AG08396 (cell line): ENCODE data around the gene VPS13D.
A peak's percentile ranks its signal among the peaks of the same experiment; 100 is the strongest.

Experiments
- DNase-seq: peaks from one replicate; pipeline ENCODE4 v3.0.0; 2012; ENCODE audit warnings: low spot score, mixed read lengths

The VPS13D gene

DNA sequence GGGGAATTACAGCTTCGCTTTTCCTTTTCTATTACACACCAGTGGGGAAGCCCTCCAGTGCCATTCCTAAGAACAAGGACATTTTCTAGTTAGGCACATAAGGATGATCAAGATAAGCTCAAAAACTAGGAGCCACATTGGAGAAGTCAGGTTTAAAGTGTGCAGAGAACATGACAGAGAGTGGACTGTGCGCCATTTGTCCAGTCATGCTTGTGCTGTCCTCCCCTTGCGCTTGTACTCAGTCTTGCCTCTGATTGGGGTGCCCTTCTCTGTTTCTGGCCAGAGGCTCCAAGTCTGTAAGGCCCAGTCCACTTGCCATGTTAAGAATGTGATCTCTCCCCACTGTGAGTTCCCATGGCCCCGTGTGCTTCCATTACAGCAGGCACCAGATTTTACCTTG lies 198.5 kb downstream of the VPS13D start:
- no peak for DNase-seq

DNA sequence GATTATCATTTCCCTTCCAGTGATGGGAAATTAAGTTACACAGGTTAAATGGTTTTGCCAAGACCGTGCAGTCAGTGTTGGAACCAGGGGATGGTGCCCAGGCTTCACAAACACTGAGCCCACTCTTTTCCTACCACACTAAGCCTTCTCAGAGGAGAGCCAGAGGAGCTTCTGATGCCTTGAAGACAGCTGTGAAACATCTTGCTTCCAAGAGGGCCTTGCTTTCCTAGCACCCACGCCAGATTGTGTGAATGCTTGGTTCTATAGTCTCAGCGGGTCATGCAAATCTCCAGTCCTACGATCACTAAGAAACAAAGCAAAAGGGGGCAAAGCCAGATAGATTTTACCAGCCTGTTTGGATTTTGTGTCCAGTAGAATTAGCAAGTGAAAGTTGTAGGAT lies 200.7 kb downstream of the VPS13D start:
- no peak for DNase-seq

DNA sequence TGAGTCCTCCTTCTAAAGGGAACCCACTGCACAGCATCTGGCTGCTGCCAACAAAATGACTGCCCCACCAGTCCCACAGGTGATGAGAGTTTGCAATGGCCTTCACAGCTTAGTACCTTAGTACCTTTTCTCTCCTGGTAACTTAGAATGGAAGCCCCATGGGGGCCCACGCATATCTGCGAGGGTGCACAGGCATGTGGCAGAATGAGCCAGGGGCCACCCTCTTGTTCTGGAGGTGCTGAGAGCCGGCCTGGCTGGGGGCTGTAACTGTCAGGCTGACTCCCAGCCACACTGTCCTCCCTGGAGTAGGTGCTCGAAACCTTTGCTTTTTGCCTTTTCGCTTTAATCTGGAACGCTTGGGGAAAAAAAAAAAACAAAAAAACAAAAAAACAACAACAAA lies 203.1 kb downstream of the VPS13D start:
- no peak for DNase-seq

DNA sequence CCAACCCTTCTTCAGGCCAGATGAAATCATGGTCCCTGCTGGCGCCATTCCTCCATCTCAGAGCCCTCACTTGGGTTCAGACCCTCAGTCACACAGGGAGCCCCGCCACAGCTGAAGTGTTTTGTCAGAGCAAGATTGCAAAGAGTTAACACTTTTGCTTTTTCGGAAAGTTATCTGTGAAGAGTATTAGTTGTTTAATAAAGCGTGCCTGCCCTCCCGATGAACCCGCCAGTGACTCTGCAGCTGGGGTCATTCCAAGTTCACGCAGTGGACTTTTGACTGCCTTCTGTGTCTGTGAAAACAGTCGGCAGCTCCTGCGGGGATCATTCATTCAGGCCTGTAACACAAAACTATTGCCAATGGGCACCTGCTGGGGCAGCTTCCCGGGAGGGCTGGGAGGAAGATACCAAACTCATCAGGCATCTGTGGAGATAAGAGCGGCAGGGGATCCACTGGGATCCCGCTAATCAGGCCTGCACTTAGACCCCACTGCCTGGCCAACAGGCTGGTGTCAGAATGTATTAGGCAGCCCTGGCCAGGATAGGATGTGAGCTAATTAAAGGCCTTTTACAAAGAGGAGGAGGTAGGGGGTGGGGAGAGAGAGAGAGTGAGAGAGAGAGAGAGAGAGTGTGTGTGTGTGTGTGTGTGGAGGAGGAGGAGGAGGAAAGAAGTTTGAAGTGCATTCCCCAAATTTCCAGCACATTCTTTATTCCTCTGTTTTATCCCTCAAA lies 203.7 kb downstream of the VPS13D start:
- no peak for DNase-seq

DNA sequence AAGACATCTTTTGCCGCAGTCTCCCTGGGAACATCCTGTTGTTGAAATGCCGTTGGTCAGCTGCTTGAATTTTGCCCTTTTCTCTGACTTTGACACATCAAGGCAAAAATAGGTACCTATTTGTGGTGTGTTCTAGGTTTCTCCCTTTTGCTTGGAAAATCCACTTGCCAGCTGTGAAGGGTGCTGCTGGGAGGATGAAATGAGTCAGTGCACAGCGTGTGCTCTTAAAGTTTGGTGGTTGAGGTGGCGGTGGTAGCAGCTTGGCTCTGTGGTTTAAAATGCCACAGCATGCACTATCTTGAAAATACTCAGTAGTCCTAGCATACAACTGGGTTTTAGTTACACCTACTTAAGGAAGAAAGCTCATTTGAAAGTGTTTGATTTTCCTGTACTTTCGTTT lies 204.3 kb downstream of the VPS13D start:
- DNase-seq: no peak

DNA sequence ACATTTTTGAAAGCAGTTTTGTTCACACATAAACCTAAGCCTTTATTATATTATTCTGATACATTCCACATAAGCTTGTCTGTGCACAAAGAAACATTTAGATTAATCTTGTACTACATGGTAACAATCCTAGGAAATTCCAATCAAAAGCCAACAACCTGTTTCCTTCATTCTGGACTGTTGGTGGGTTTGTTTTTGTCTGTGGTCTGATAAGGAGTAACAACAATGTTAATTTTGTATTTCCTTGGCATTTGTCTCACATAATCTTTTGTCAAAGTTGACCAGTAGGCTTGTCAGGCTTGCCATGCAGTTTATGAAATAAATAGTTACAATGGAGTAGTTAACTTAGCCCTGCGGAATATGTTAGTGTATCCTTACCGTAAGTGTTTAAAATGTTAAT lies 204.9 kb downstream of the VPS13D start:
- DNase-seq: no peak

DNA sequence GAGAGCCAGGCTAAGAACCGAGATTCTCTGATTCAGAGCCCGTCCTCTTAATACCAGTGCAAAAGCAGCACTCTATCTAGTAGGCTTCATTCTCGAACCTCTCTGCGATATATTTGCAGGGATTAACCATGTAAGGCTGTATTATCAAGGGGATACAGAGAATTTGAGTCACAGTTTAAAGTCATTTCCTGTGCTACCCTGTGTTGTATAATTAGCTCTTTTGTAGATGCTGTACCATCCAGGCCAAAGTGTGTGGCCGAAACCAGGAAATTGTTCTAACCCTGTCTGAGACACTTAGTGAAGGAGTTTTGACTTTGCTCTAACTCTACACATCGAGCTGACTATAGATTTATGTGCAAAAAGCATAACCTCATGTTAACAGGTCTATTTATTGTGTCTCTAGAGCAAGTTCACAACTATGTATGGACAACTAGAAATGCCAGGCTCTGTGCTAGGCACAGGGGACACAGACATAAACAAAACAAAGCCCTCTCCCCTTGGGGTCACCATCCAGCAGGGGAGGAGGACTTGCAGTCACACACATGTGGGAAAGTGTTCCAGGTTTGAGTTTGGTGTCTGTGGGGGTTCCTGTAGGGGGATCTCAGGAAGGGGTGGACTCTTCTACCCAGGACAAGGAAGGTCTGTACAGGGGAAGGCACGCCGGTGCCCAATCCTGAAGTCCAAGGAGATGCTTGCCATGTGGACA lies 206.0 kb downstream of the VPS13D start:
- no peak for DNase-seq

DNA sequence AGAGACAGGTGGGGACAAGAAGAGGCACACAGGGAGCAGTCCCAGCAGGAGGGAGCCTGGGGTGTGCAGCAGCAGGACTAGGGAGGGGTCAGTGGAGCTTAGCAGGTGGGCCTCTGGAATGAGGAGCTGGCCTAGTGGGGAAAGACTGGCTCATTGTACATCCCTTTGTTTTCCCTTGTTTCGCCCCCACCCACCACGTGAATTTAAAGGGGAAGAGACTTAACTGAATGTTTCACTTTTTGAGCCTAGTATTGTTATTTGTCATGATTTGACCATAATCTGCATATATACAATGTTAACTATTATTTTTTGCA lies 206.5 kb downstream of the VPS13D start:
- no peak for DNase-seq

DNA sequence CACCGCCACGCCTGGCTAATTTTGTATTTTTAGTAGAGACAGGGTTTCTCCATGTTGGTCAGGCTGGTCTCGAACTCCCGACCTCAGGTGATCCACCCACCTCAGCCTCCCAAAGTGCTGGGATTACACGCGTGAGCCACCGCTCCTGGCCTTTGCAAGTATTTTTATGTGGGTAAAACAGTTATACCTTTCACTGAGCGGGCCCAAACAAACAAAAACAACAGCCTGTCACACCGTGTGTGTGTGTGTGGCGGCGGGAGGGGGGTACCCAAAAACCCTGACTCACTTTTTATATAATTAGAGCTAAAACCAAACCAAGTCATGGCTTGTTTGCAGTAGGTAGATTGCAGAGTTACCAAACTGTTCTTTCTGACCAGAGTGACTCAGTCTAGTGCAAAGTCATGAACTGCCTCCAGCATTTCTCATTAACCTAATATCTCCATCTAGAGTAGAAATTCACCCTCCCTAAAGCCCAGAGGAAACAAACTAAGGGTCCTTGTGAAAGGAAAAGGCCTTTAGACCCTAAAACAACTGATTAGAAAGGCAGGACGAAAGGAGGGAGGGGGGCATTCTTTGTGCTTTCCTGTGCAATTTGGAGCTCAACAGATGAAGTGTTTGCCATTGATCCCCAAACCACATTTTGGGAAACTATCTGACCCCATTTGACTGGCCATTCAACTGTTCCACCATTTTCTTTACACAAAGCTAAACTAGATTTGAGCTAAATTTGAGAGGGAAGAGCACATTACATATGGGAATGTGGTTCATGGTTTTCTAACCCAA lies 207.2 kb downstream of the VPS13D start:
- no peak for DNase-seq

DNA sequence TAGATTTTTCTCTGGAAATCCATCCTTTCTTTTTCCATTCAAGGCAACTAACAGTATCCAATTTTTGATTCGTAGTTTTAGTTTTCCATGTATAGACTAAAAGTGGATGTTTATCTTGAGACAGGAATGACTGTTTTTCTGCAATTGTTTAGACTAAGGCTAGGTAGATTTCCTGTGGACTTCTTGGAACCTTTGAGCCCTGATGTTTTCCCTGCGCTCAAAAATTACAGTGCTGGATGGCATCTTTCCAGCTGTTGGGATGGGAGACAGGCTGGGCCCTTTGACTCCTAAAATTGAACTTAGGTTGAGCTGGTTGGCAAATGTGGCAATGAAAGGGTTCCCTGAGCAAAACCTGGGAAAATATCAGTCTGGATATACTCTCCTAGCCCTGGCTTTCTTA lies 207.8 kb downstream of the VPS13D start:
- DNase-seq: no peak

DNA sequence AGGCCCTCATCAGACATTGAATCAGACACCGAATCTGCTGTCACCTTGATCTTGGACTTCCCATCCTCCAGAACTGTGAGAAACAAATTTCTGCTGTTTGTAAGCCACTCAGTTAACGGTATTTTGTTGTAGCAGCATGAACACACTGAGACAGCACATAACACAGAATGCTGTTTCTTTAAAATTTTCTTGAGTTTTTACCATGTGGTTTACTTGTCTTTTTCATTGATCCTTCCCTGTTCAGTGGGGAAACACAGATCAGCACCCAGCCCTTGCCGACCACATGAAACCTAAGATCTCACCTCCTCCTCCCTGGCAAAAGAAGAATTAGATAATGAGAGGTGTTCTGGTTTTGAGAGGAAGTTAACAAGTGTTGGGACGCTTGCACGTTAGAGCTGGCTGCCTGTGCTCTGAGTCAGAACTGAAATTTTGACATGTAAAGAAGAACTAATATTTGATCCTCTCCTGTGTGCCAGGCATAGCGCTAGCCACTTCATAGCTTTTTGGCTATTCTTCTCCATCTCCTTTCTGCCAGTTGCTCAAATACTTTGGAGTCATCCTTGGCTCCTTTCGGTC lies 208.6 kb downstream of the VPS13D start:
- no peak for DNase-seq

DNA sequence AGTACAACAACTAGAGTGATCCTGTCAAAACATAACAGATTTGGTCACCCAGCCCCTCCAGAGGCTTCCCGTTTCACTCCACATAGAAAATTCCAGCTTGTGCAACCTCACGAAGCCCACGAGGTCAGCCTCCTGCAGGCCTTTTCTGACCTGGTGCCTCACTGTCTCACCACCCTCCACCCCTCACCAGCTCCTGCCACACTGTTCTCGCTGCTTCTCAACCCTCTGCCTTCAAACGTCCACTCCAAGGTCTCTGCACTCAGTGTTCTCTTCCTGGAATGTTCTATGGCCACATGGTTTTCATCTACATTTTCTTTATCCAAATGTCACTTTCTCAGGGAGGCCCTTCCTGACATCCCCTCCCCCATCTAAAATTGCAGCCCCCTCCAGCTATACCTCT lies 209.2 kb downstream of the VPS13D start:
- no peak for DNase-seq

DNA sequence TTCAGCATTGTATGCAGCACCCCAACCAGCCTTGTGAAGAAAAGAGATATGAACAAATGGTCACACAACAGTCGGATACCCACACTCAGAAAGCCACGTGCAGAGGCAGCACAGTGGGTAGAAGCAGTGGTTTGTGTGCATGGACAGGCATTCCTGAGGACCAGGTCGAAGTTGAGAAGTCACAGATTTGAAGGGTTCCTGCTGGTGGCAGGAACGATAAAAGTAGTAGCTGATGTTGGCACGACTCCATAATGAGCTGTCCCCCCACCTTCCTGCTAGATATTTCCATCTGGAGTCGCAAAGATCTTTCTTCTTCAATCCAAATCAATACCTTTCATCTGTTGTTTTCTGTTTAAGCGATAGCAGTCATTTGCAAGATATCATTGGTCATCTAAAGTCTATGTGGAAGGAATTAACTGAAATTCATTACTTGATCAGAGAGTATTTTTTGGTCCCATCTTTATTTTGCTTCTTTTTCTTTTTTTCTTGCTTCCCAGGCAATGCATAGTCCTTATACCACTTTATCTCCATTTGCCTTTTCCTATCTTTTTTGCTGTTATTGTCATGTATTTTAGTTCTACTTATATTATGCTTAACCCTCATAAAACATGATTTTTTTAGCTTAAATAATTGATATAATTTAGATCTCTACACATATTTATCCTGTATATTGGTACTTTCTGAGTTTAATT lies 211.7 kb downstream of the VPS13D start:
- no peak for DNase-seq

DNA sequence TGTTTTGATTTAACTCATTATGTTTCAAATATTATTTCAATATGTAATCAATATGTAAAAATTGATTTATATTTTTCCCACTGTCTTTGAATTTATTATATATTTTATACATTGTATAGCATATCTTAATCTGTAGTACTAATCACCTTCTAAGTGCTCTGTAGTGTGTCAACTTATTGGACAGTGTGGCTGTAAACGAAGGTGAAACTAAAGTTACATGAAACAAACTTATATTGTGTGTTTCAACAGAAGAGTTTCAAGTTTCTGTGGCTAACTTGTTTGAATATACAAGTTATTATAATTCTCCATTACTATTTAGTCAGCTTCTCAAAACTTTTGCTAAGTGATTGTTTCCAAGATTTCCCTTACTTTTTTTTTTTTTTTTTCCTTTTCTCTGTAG lies 212.4 kb downstream of the VPS13D start:
- no peak for DNase-seq

DNA sequence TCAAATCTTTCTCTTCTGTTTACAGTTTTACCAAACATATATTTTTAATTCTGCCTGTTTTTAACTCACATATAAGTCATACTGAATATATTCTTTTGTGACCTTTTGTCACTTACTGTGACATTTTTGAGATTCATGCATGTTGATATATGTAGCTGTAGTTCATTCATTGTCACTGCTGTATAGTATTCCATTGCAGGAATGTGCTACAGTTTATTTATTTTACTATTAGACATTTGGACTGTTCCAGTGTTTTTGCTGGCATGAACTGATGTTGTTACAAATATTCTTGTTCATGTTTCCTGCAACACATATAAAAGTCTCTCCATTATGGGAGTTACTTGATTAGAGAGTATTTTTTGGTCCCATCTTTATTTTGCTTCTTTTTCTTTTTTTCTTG lies 213.3 kb downstream of the VPS13D start:
- DNase-seq: no peak

DNA sequence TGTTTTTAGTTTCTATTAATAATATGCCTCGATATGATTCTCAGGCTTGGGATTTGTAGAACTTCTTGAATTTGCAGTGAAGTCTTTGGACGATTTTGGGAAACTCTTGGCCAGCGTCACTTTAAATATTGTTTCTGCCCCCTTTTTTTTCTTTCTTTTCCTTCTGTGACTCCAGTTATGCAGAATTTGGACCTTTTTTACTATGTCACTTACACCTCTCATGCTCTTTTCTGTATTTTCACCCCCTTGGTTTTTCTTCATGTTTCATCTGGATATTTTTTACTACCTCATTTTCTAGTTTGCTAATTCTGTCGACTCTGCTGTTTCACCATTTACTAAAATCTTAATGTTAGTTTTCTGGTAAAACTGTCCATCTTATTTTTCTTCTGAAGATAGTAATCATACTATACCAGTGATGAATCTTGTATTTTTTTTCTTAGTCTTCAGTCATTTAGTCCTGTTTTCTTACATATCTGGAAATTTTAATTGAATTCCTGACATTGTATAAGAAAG lies 214.6 kb downstream of the VPS13D start:
- no peak for DNase-seq

DNA sequence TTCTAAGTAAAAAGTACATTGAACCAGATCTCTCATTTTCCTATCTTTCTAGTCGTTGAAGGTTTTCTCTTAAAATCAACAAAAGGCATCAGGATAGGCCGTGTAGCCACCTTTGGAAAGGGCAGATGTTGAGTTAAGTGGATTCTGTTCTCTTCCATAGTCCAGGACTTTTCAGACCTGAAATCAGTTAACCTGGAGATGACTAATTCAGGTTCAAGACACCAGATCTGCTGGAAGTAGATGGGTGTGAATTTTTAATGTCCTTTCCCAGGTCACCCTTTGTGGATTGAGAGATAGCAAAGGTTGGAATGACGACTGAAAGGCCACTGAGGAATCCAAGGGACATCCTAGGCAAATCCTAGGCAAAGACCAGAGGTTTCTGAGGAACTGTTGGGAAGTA lies 215.4 kb downstream of the VPS13D start:
- DNase-seq: no peak

DNA sequence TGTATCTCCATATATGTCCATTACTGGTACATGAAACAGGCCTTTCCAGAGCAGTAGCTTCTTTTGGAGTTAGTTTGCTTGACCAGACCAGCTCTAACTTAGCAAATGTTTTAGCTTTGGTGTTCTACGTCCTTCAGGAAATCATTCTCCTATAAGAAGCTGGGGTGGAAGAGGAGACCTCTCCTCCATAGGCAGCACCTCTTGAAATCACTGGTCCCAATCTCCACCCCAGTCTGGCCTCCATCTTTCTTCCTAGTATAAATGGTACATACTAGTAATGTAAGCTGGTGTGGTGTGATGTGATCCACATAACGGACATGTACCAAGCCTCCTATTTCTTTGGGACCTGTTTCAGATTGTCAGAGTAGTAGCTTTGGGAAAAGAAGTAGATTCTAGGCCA lies 216.8 kb downstream of the VPS13D start:
- no peak for DNase-seq

DNA sequence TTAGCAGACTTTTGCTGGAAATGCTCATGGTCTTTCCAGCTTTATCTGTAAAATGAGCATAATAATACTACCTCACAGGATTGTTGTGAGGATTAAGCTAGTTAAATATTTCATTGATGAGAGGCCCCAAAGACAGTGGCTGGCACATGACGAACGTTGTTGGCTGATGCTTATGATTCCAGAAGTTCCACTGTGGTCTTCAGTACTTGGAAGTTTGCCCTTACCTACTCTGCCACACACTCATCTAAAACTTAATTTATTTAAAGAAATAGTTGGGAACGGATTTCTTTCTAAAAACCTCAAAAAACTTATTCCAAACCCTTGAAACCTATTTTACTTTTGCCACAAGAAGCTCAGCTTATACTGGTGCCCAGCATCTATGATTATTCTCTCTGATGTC lies 217.5 kb downstream of the VPS13D start:
- peak; percentile 42 for DNase-seq

DNA sequence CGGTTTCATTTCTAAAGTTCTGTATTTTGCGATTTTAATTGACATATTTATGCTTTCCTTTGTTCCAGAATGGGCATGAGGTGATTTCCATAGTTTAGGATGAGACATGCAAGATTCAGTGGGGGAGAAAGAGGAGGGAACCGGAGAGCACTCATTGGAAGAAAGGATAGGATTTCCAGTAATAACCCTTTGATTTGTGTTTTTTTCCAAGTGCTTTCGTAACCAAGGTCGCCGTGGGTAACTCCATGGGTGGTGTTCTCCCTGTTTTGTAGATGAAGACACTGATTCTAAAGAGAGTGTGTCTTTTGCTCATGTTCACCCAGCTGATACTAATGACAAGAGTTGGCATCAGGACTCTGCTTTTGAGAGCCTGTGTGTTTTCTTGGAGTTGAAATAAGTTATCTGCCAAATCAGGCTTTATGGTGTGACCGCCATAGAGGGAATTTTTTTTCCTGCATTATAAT lies 218.1 kb downstream of the VPS13D start:
- DNase-seq: no peak

DNA sequence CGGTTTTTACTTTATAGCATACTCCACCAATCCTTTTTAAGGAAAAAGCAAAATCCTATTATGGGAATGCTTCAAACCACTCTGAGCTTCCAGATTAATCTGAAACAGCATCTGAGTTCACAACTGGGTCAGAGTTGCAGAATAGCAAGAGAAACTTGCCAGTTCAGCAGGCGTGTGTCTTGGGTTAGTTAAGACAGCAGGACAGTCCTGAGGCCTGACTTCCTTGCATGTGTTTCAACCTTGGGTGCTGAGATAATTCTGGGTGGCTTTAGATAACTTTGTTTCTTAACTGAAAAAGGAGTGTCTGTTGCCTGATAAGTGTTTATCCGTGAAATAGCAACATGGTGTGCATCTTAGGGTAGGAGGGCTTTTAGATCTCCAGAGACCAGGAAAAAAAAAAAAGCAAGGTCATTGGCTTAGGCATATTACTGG lies 218.9 kb downstream of the VPS13D start:
- DNase-seq: no peak
